Measurements from ENCODE around the gene PRAMEF5.
"Not testable (repeated sequence)": the region's sequence is repeated elsewhere in the genome, so short reads cannot be mapped to it uniquely, and the experiment has no call there.

The PRAMEF5 gene

GRCh38 chr1:13277016-13277415 is 23.0 kb downstream of the PRAMEF5 start:
- DNase-seq (ENCODE audit: low read depth) = not testable (repeated sequence)

- DNase-seq (ENCODE audit: low read depth) = not testable (repeated sequence)
Observed at GRCh38 chr1:13279617-13280016, 25.6 kb downstream of the PRAMEF5 start.

- not testable (repeated sequence) for DNase-seq (ENCODE audit: low read depth)
Observed at GRCh38 chr1:13285037-13285436, 31.0 kb downstream of the PRAMEF5 start, which contains the start of gene PRAMEF8. TSS of gene PRAMEF8 (minus strand) at chr1:13285137. CDS start at chr1:13284091, 1,046 bp downstream.

- not testable (repeated sequence) for DNase-seq (ENCODE audit: low read depth)
Observed at GRCh38 chr1:13289030-13289429, 35.0 kb downstream of the PRAMEF5 start.

GRCh38 chr1:13297216-13297931 is 43.4 kb downstream of the PRAMEF5 start:
- not testable (repeated sequence) for DNase-seq (ENCODE audit: low read depth)

GRCh38 chr1:13298699-13299098 is 44.7 kb downstream of the PRAMEF5 start:
- not testable (repeated sequence) for DNase-seq (ENCODE audit: low read depth)

GRCh38 chr1:13302197-13302596 is 48.2 kb downstream of the PRAMEF5 start:
- DNase-seq (ENCODE audit: low read depth) = not testable (repeated sequence)

- not testable (repeated sequence) for DNase-seq (ENCODE audit: low read depth)
Observed at GRCh38 chr1:13303239-13303638, 49.2 kb downstream of the PRAMEF5 start, which contains the start of gene PRAMEF33. TSS of gene PRAMEF33 (plus strand) at chr1:13303539. CDS start at chr1:13305955, 2,416 bp downstream.

All from HS-5 (cell line).